ENCODE data around the gene NR3C1. TPM values are rescaled to one million over a fixed set of nuclear protein-coding genes. Genes with fewer than 3 reads are reported as not detected.

NR3C1 gene
- total RNA-seq, 4 donors from 2014 or later: 79.2 to 92.3 (median 89.3) TPM

DNA sequence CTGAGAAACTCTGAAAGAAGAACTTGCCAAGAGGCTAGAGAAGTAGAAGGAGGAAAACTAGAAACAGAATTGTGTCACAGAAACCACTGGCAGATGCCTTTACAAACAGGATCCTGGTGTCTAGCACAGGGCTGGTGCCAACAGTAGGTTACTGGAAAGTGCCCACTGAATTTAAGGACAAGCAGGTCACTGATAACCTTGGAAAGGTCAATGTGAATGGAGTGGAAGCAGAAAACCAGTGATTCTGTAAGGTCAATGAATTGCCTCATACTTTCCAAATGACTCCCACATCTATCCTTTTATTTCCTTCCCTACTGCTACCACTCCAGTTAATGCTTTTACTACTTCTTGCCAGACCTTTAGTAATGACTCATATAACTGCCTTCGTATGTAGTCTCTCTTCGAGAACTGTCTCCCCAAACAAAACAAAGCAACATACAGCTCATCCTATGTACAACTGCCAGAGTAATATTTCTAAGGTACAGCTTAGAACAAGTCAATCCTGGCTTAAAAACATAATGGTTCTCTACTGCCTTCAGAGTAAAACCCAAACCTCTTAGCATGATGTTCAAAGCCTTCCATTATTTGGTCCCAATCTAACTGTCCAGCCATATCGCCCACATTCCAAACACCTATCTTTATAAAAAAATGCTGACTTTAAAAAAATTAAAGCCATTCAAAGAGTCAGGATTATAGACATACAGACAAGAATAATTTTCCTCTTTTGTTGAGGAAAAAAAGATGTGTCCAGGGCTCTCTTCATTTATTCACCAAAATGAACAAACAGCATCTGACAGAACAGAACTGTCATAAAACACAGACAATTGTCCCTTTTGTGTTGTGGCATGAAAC is 52.5 kb downstream of the NR3C1 start:
- DNase-seq (ENCODE audit: extremely low spot score): no peak
- Histone ChIP-seq H3K4me1 (peaks cover 81 to 95% (median 94%) of the 10 kb centered on the region in 4 donors), H3K27ac (replicated peaks in 1 of 4) (no peak overlapping the region), H3K4me3 (no peak overlapping the region), H3K9me3 (no peaks in the 10 kb centered on the region), H3K36me3 (no peaks in the 10 kb centered on the region), H3K27me3 (no peaks in the 10 kb centered on the region)
- TF ChIP-seq CTCF (IDR thresholded peaks at IDR 0.05) (no peak), POLR2AphosphoS5 (IDR thresholded peaks at IDR 0.05) (no peak), POLR2A (IDR thresholded peaks at IDR 0.05; ENCODE audit: low read depth) (no peak), EP300 (IDR thresholded peaks at IDR 0.05) (no peak)
- 41% methylated on average over 3 of the region's 3 CpGs for WGBS
- intact Hi-C loops (cut with DNase I): no loop called here

DNA sequence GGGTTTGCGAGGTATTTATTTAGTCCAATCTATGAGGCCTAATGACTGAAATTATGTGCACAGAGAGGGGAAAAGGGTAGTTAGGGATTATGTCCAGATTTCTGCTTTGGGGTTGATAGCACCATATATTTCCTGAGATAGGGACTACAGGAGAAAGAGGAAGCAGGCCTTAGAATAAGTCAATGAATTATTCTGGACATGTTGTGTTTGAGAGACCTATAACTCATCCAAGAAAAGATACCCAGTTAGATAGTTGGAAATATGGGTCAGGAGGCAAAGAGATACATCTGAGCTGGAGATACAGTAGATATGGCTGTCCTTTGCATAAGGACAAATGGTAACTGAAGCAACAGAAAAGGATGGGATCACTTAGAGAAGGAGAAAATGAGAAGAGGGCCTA is 53.1 kb downstream of the NR3C1 start:
- no peaks in the 10 kb centered on the region for H3K36me3 ChIP-seq
- no peak overlapping the region for H3K27ac ChIP-seq (replicated peaks in 1 of 4)
- peaks cover 80 to 95% (median 94%) of the 10 kb centered on the region in 4 donors for H3K4me1 ChIP-seq
- no peak for TF ChIP-seq POLR2A (IDR thresholded peaks at IDR 0.05; ENCODE audit: low read depth)
- TF ChIP-seq CTCF (IDR thresholded peaks at IDR 0.05): no peak
- TF ChIP-seq EP300 (IDR thresholded peaks at IDR 0.05): no peak
- no peak for TF ChIP-seq POLR2AphosphoS5 (IDR thresholded peaks at IDR 0.05)
- no peaks in the 10 kb centered on the region for H3K27me3 ChIP-seq
- no peaks in the 10 kb centered on the region for H3K9me3 ChIP-seq
- no peak for DNase-seq (ENCODE audit: extremely low spot score)
- 100% methylated on average over 1 of the region's 1 CpG for WGBS
- intact Hi-C loops (cut with DNase I): no loop called here
- H3K4me3 ChIP-seq: no peak overlapping the region

GRCh38 chr5:143349177-143349576 is 54.3 kb downstream of the NR3C1 start:
- Histone ChIP-seq H3K4me3 (no peak overlapping the region), H3K27me3 (no peaks in the 10 kb centered on the region), H3K36me3 (no peaks in the 10 kb centered on the region), H3K4me1 (peaks cover 71 to 95% (median 86%) of the 10 kb centered on the region in 4 donors), H3K27ac (replicated peaks in 1 of 4) (no peak overlapping the region), H3K9me3 (no peaks in the 10 kb centered on the region)
- intact Hi-C loops (cut with DNase I): no loop called here
- no peak for TF ChIP-seq EP300 (IDR thresholded peaks at IDR 0.05)
- TF ChIP-seq CTCF (IDR thresholded peaks at IDR 0.05): no peak
- no peak for TF ChIP-seq POLR2A (IDR thresholded peaks at IDR 0.05; ENCODE audit: low read depth)
- no peak for TF ChIP-seq POLR2AphosphoS5 (IDR thresholded peaks at IDR 0.05)
- DNase-seq (ENCODE audit: extremely low spot score): no peak

- intact Hi-C loops (cut with DNase I): no loop called here
Observed at GRCh38 chr5:143347698-143348344, 55.7 kb downstream of the NR3C1 start.

GRCh38 chr5:143347046-143347445 is 56.4 kb downstream of the NR3C1 start:
- DNase-seq (ENCODE audit: extremely low spot score): no peak
- no peaks in the 10 kb centered on the region for H3K27me3 ChIP-seq
- no peaks in the 10 kb centered on the region for H3K36me3 ChIP-seq
- H3K9me3 ChIP-seq: no peaks in the 10 kb centered on the region
- no peak overlapping the region for H3K4me3 ChIP-seq
- H3K27ac ChIP-seq (replicated peaks in 1 of 4): peak overlapping the region in 2 of 4 donors; percentile 12 to 40
- WGBS: 15% methylated on average over 1 of the region's 1 CpG
- intact Hi-C loops (cut with DNase I): no loop called here
- no peak for TF ChIP-seq CTCF (IDR thresholded peaks at IDR 0.05)
- no peak for TF ChIP-seq EP300 (IDR thresholded peaks at IDR 0.05)
- no peak for TF ChIP-seq POLR2AphosphoS5 (IDR thresholded peaks at IDR 0.05)
- no peak for TF ChIP-seq POLR2A (IDR thresholded peaks at IDR 0.05; ENCODE audit: low read depth)
- H3K4me1 ChIP-seq: peaks cover 68 to 96% (median 83%) of the 10 kb centered on the region in 4 donors

More at GRCh38 chr5:143347698-143348344, 55.7 kb downstream of the NR3C1 start:
- Histone ChIP-seq H3K27ac (replicated peaks in 1 of 4) (peak overlapping the region in 3 of 4 donors; percentile 12 to 40 (median 15)), H3K4me3 (no peak overlapping the region), H3K9me3 (no peaks in the 10 kb centered on the region), H3K27me3 (no peaks in the 10 kb centered on the region), H3K36me3 (no peaks in the 10 kb centered on the region), H3K4me1 (peaks cover 64 to 93% (median 83%) of the 10 kb centered on the region in 4 donors)
- WGBS: 65% methylated on average over 3 of the region's 3 CpGs
- TF ChIP-seq EP300 (IDR thresholded peaks at IDR 0.05) (no peak), POLR2A (IDR thresholded peaks at IDR 0.05; ENCODE audit: low read depth) (no peak)
- DNase-seq (ENCODE audit: extremely low spot score): no peak
